Erythroblast (primary cell): ENCODE measurements around the gene EVI2B.

Experiments
- GATA1 ChIP-seq: IDR thresholded peaks from 2 replicates; pipeline ENCODE4 v1.6.1; 2011; ENCODE audit warnings: low read depth, mild to moderate bottlenecking, control low read depth, low read length, moderate library complexity
- POLR2A ChIP-seq: IDR thresholded peaks from 2 replicates; pipeline ENCODE4 v1.6.1; 2011; ENCODE audit warnings: mild to moderate bottlenecking, low read length

DNA sequence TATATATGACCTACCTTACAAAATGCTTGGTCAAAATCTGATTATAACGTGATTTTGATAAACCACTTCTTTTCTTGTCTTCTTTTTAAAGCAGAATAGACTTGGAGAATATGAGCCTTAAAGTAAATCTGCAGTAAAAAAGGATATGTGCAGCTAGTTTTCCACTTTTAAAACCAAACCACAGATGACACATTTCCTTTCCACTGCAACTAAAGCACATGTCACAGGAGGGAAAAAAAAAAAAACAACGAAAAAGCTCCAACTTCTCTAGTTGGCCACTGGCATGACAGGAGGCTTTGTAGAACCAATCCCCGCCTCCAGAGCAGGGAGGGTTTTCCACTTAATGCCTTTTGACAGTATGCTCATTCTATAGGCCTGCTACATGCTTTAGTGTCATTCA is 7.6 kb upstream of the EVI2B start, which contains the start of gene EVI2A:
- TF ChIP-seq POLR2A (no peak), GATA1 (no peak)
